HG03159 (cell line): ENCODE data around the gene BTF3L4.

ENCODE experiments used
- ATAC-seq: cut with Tn5 transposase; IDR thresholded peaks from one replicate; pipeline ENCODE4 v1.9.1; 2021; ENCODE audit warnings: mild to moderate bottlenecking, moderate library complexity; ENCODE audit not compliant: unreplicated experiment

Gene BTF3L4

DNA sequence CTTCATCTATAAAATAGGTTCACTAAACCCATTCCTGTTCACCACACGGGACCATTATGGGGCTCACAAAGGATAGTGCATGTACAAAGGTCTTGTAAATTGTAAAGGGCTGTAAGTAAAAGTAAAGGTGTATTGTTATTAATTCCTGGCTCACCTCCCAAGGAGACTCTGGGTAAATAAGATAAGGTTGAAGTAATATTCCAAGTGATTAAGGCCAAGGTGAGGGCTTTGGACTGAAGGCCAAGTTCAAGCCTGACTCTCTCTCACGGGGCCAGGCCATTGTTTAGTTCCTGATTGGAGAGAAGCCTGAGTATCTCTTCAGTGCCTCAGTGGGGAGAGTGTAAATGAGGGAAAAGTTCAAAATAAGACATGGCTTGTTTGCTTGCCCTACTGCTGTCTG, 66.3 kb downstream of the BTF3L4 start:
- ATAC-seq: no peak

DNA sequence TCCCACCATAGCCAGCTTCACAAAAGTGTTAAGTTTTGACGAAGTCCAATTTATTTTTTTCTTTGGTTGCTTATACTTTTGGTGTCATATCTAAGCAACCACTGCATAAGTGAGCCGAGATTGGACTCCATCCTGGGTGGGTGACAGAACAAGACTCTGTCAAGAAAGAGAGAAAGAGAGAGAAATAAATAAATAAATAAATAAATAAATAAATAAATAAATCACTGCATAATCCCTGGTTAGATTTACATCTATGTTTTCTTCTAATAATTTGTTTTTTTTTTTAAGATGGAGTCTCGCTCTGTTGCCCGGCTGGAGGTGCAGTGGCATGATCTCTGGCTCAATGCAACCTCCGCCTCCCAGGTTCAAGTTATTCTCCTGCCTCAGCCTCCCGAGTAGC, 67.5 kb downstream of the BTF3L4 start:
- no peak for ATAC-seq

DNA sequence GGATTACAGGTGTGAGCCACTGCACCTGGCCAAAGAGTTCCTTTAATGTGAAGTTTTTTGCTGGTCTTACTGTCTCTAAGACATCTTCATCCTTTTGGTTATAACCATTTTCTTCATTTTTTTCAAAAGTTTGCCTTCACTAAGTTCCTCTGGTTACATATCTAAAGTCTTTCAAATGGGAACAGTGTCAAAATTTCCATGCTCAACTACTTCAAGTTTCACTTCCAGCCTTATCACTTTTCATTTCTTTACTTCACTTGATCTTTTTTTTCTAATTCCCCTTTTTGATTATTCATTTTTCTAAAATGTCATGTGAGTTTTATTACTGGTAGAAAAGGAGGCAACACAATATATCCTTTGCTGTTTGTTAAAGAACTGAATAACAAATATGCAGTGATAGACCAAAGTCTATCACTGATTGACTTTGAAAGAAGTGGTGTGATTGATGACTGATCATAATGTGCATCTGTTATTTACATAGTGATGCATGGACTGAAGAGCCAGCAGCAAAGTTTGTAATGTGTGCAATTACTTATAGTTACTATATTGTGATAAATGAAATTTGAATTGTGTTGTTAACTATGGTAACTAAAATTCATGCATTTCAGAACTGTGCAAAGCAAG, 69.8 kb downstream of the BTF3L4 start:
- ATAC-seq: no peak

DNA sequence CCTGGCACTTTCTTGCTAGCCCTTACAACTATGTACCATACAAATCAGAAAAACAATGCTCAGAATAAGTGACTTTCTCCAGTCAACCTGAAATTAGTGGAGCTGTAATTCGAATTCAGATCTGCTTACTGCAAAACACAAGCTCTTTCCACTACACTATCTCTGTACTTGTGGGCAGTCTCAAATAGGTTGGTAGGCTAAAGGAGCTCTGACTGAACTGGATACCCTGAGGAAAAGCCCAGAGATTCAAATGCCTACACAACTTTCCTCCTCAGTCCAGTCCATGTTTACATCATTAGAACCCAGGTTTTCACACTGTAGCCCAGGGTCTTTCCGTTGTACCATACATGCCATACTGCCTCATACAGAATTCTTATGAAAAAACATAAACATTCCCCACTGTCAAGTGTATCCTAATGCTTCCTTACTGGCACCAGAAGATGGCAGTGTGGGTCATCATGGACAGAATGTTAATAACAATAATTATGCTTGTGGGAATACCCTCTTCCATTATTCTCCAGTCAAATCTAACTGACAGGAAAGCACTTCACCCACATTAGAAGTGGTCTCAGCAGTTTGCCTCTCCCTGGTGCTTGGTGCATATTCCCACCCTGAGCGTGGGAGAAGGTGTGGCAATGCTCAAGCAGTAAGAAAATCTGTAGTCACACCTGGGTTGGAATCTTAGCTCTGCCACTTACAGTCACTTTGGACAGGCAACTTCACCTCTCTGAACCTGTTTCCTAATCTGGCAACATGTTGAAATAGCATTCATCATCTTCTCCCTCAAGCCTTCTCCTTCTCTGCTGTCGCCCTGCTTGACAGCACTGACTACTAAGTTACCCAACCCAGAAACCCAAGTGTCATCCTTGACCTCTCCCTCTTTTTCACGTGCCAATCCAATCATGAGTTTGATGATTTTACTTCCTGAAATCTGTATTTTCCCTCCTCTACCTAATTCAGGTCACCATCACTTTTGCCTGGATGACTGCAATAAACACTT, 71.4 kb downstream of the BTF3L4 start:
- no peak for ATAC-seq

DNA sequence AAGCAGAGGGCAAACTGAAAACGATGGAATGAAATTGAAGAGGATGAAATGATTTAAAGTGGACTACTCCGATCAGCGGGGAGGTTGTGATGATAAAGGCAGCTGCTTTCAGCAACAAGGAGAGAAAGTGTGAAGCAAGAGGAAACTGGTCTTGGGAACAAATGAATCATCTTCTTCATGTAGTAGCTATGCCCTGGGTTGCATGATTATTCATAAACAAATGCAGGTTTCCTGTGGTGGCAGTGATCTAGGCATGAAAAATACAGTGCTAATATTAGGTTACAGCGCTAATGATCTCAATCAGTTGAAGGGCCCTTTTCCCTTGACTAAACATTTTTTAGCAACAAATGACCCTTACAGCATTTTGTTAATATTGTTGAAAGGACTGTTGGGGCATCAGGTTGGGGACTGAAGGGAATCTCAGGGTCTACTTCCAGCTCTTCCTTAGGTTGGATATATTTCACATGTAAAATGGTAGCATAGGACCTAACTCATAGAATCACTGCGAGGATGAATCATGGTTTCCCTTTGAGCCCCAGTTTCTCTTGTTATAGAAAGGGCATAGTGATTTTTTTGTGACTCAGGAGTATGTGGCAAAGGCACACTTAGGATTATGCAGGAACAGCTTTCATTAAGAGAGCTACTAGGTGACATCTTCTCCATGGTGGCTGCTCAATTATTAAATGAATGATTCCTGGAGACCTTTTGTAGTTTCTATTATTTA, 83.9 kb downstream of the BTF3L4 start:
- ATAC-seq: peak; percentile 63
